Smooth muscle cell of bladder (primary cell): ENCODE measurements around the gene LAIR1. TPM values are rescaled to one million over a fixed set of nuclear protein-coding genes. Genes with fewer than 3 reads are reported as not detected.

Experiments used
- total RNA-seq: library from RNA; depleted of rRNA; stranded (reverse); fragments of >200 nt; gene quantifications from 2 replicates; pipeline ENCODE4 v1.2.3, GENCODE V29; 2014

The LAIR1 gene
- not detected in 2 replicates for total RNA-seq

GRCh38 chr19:54364775-54365257 is at the start of gene LAIR1:
LAIR1 (minus strand) TSS chr19:54364931; CDS start chr19:54364804, 127 bp downstream.

GRCh38 chr19:54312436-54313377 is 52.0 kb downstream of the LAIR1 start, which contains the start of gene LILRA5:
LILRA5 (minus strand) TSS chr19:54313166; CDS start chr19:54313019, 147 bp downstream.

Other genes with a start within 250 kb of the LAIR1 start
- 18.5 and 19.3 TPM in 2 replicates for gene TFPT, start 249.3 kb downstream of the LAIR1 start, total RNA-seq
- 51.0 and 53.5 TPM in 2 replicates for gene PRPF31, start 249.2 kb downstream of the LAIR1 start, total RNA-seq
- 5.3 and 6.5 TPM in 2 replicates for gene CNOT3, start 227.2 kb downstream of the LAIR1 start, total RNA-seq
- gene LENG1, start 205.2 kb downstream of the LAIR1 start, total RNA-seq, result 6.5 and 7.2 TPM in 2 replicates
- 0.09 and 0.28 TPM in 2 replicates for gene TMC4, start 191.8 kb downstream of the LAIR1 start, total RNA-seq
- gene MBOAT7, start 175.4 kb downstream of the LAIR1 start, total RNA-seq, result 24.7 and 36.4 TPM in 2 replicates
- 47.4 and 53.6 TPM in 2 replicates for gene TSEN34, start 173.6 kb downstream of the LAIR1 start, total RNA-seq
- 3,148 and 3,177 TPM in 2 replicates for gene RPS9, start 164.1 kb downstream of the LAIR1 start, total RNA-seq
- not detected in 2 replicates for gene LILRB3, start 141.9 kb downstream of the LAIR1 start, total RNA-seq
- gene LILRA6, start 122.1 kb downstream of the LAIR1 start, total RNA-seq, result not detected in 2 replicates
- not detected in 2 replicates for gene LILRB5, start 107.7 kb downstream of the LAIR1 start, total RNA-seq
- gene LILRB2, start 83.8 kb downstream of the LAIR1 start, total RNA-seq, result not detected in 2 replicates
- gene LILRA5, start 51.8 kb downstream of the LAIR1 start, total RNA-seq, result not detected in 2 replicates
- gene LILRA4, start 25.8 kb downstream of the LAIR1 start, total RNA-seq, result not detected in 2 replicates
- gene TTYH1, start 50.5 kb upstream of the LAIR1 start, total RNA-seq, result not detected in 2 replicates
- gene LENG8, start 84.3 kb upstream of the LAIR1 start, total RNA-seq, result 30.4 and 42.3 TPM in 2 replicates
- 7.3 and 10.2 TPM in 2 replicates for gene LENG9, start 98.8 kb upstream of the LAIR1 start, total RNA-seq
- 12.4 and 16.1 TPM in 2 replicates for gene CDC42EP5, start 108.4 kb upstream of the LAIR1 start, total RNA-seq
- gene LAIR2, start 137.9 kb upstream of the LAIR1 start, total RNA-seq, result not detected in 2 replicates
- gene LILRA2, start 208.9 kb upstream of the LAIR1 start, total RNA-seq, result not detected in 2 replicates
- not detected in 2 replicates for gene LILRA1, start 228.7 kb upstream of the LAIR1 start, total RNA-seq